Measurements from ENCODE around the gene EVC2.

EVC2 gene

GRCh38 chr4:5629542-5629941, 78.8 kb downstream of the EVC2 start:
- peaks cover 73% of the 10 kb centered on the region for H3K36me3 ChIP-seq (ENCODE audit: insufficient read depth, insufficient read length, low read length)

GRCh38 chr4:5626913-5627312, 81.4 kb downstream of the EVC2 start:
- no peak for DNase-seq (ENCODE audit: low read depth, low spot score)
- peaks cover 92% of the 10 kb centered on the region for H3K36me3 ChIP-seq (ENCODE audit: insufficient read depth, insufficient read length, low read length)
- no peak overlapping the region for H3K9ac ChIP-seq (ENCODE audit: insufficient read length, low read depth)
- no peak for TF ChIP-seq SUZ12 (IDR thresholded peaks at IDR 0.05; ENCODE audit: extremely low read depth, insufficient read depth, insufficient read length)
- no peak for TF ChIP-seq ZNF274 (IDR thresholded peaks at IDR 0.05; ENCODE audit: low read depth, low read length)
- TF ChIP-seq YY1 (IDR thresholded peaks at IDR 0.05; ENCODE audit: insufficient read depth, insufficient read length): no peak
- H3K4me1 ChIP-seq (ENCODE audit: insufficient read depth, insufficient read length): peaks cover 2% of the 10 kb centered on the region
- no peaks in the 10 kb centered on the region for H3K9me3 ChIP-seq (ENCODE audit: insufficient read depth, low read length)
- no peaks in the 10 kb centered on the region for H3K27me3 ChIP-seq (ENCODE audit: insufficient read depth, insufficient read length)
- H3K4me3 ChIP-seq (ENCODE audit: insufficient read length, low read depth): no peak overlapping the region

More at GRCh38 chr4:5629542-5629941, 78.8 kb downstream of the EVC2 start:
- no peak overlapping the region for H3K4me3 ChIP-seq (ENCODE audit: insufficient read length, low read depth)
- TF ChIP-seq SUZ12 (IDR thresholded peaks at IDR 0.05; ENCODE audit: extremely low read depth, insufficient read depth, insufficient read length): no peak
- TF ChIP-seq ZNF274 (IDR thresholded peaks at IDR 0.05; ENCODE audit: low read depth, low read length): no peak
- TF ChIP-seq YY1 (IDR thresholded peaks at IDR 0.05; ENCODE audit: insufficient read depth, insufficient read length): no peak
- peaks cover 6% of the 10 kb centered on the region for H3K4me1 ChIP-seq (ENCODE audit: insufficient read depth, insufficient read length)
- H3K27me3 ChIP-seq (ENCODE audit: insufficient read depth, insufficient read length): no peaks in the 10 kb centered on the region
- no peak for DNase-seq (ENCODE audit: low read depth, low spot score)
- no peak overlapping the region for H3K9ac ChIP-seq (ENCODE audit: insufficient read length, low read depth)
- no peaks in the 10 kb centered on the region for H3K9me3 ChIP-seq (ENCODE audit: insufficient read depth, low read length)

GRCh38 chr4:5622596-5622995, 85.8 kb downstream of the EVC2 start:
- Histone ChIP-seq H3K4me1 (ENCODE audit: insufficient read depth, insufficient read length) (no peaks in the 10 kb centered on the region), H3K9ac (ENCODE audit: insufficient read length, low read depth) (no peak overlapping the region), H3K36me3 (ENCODE audit: insufficient read depth, insufficient read length, low read length) (peaks cover 83% of the 10 kb centered on the region), H3K9me3 (ENCODE audit: insufficient read depth, low read length) (no peaks in the 10 kb centered on the region), H3K27me3 (ENCODE audit: insufficient read depth, insufficient read length) (no peaks in the 10 kb centered on the region), H3K4me3 (ENCODE audit: insufficient read length, low read depth) (no peak overlapping the region)
- no peak for TF ChIP-seq SUZ12 (IDR thresholded peaks at IDR 0.05; ENCODE audit: extremely low read depth, insufficient read depth, insufficient read length)
- no peak for TF ChIP-seq ZNF274 (IDR thresholded peaks at IDR 0.05; ENCODE audit: low read depth, low read length)
- TF ChIP-seq YY1 (IDR thresholded peaks at IDR 0.05; ENCODE audit: insufficient read depth, insufficient read length): no peak
- no peak for DNase-seq (ENCODE audit: low read depth, low spot score)

GRCh38 chr4:5619913-5620625, 88.3 kb downstream of the EVC2 start:
- peaks cover 84% of the 10 kb centered on the region for H3K36me3 ChIP-seq (ENCODE audit: insufficient read depth, insufficient read length, low read length)
- no peak for DNase-seq (ENCODE audit: low read depth, low spot score)
- no peak overlapping the region for H3K9ac ChIP-seq (ENCODE audit: insufficient read length, low read depth)
- H3K4me1 ChIP-seq (ENCODE audit: insufficient read depth, insufficient read length): no peaks in the 10 kb centered on the region
- H3K9me3 ChIP-seq (ENCODE audit: insufficient read depth, low read length): no peaks in the 10 kb centered on the region
- TF ChIP-seq YY1 (IDR thresholded peaks at IDR 0.05; ENCODE audit: insufficient read depth, insufficient read length) (no peak), SUZ12 (IDR thresholded peaks at IDR 0.05; ENCODE audit: extremely low read depth, insufficient read depth, insufficient read length) (no peak), ZNF274 (IDR thresholded peaks at IDR 0.05; ENCODE audit: low read depth, low read length) (no peak)
- H3K27me3 ChIP-seq (ENCODE audit: insufficient read depth, insufficient read length): no peaks in the 10 kb centered on the region
- H3K4me3 ChIP-seq (ENCODE audit: insufficient read length, low read depth): no peak overlapping the region

- Histone ChIP-seq H3K4me3 (ENCODE audit: insufficient read length, low read depth) (no peak overlapping the region), H3K9ac (ENCODE audit: insufficient read length, low read depth) (no peak overlapping the region), H3K36me3 (ENCODE audit: insufficient read depth, insufficient read length, low read length) (peaks cover 79% of the 10 kb centered on the region), H3K4me1 (ENCODE audit: insufficient read depth, insufficient read length) (no peaks in the 10 kb centered on the region), H3K27me3 (ENCODE audit: insufficient read depth, insufficient read length) (no peaks in the 10 kb centered on the region), H3K9me3 (ENCODE audit: insufficient read depth, low read length) (no peaks in the 10 kb centered on the region)
- TF ChIP-seq ZNF274 (IDR thresholded peaks at IDR 0.05; ENCODE audit: low read depth, low read length) (no peak), SUZ12 (IDR thresholded peaks at IDR 0.05; ENCODE audit: extremely low read depth, insufficient read depth, insufficient read length) (no peak), YY1 (IDR thresholded peaks at IDR 0.05; ENCODE audit: insufficient read depth, insufficient read length) (no peak)
- no peak for DNase-seq (ENCODE audit: low read depth, low spot score)
Observed at GRCh38 chr4:5618051-5618960, 90.1 kb downstream of the EVC2 start.

- peaks cover 70% of the 10 kb centered on the region for H3K36me3 ChIP-seq (ENCODE audit: insufficient read depth, insufficient read length, low read length)
- H3K9me3 ChIP-seq (ENCODE audit: insufficient read depth, low read length): no peaks in the 10 kb centered on the region
- H3K4me1 ChIP-seq (ENCODE audit: insufficient read depth, insufficient read length): no peaks in the 10 kb centered on the region
- DNase-seq (ENCODE audit: low read depth, low spot score): no peak
- TF ChIP-seq YY1 (IDR thresholded peaks at IDR 0.05; ENCODE audit: insufficient read depth, insufficient read length): no peak
- TF ChIP-seq SUZ12 (IDR thresholded peaks at IDR 0.05; ENCODE audit: extremely low read depth, insufficient read depth, insufficient read length): no peak
- no peak for TF ChIP-seq ZNF274 (IDR thresholded peaks at IDR 0.05; ENCODE audit: low read depth, low read length)
- H3K27me3 ChIP-seq (ENCODE audit: insufficient read depth, insufficient read length): no peaks in the 10 kb centered on the region
- H3K9ac ChIP-seq (ENCODE audit: insufficient read length, low read depth): no peak overlapping the region
- H3K4me3 ChIP-seq (ENCODE audit: insufficient read length, low read depth): no peak overlapping the region
Observed at GRCh38 chr4:5616331-5616950, 91.9 kb downstream of the EVC2 start.
